Colonic mucosa (tissue), 4 donors: ENCODE results near the gene BMAL2. TPM values are rescaled to one million over a fixed set of nuclear protein-coding genes. Genes with fewer than 3 reads are reported as not detected.

ENCODE experiments used
- DNase-seq: peaks from one replicate; pipeline ENCODE4 v3.0.0-alpha.2; 2020
- H3K27ac ChIP-seq: fragments of 200-600 bp; one replicate; pipeline ENCODE4 v1.8.0; 2021
- H3K27me3 ChIP-seq: fragments of 200-600 bp; one replicate; pipeline ENCODE4 v1.8.0; 2021
- H3K36me3 ChIP-seq: fragments of 200-600 bp; one replicate; pipeline ENCODE4 v1.8.0; 2021
- H3K4me1 ChIP-seq: fragments of 200-600 bp; one replicate; pipeline ENCODE4 v1.8.0; 2021; ENCODE audit warnings: mild to moderate bottlenecking
- H3K4me3 ChIP-seq: fragments of 200-600 bp; one replicate; pipeline ENCODE4 v1.8.0; 2021
- H3K9ac ChIP-seq, 2 donors: one replicate each; pipeline ENCODE4 v1.7.0; 2013; ENCODE audit warnings: control low read depth in 2 of 2, low read depth in 2 of 2, low read length in 2 of 2
- H3K9me3 ChIP-seq: fragments of 200-600 bp; one replicate; pipeline ENCODE4 v1.8.0; 2021
- intact Hi-C: fragments of 100-400 bp; cut with DNase I; formaldehyde crosslinking; loops from one replicate; pipeline ENCODE4 v1.14.1; 2022
- total RNA-seq, 2 donors: library from RNA; stranded (reverse); fragmentation: NEBNext Ultra II Directional in 1 of 2; extraction: Animal tissue kit (Norgen Biotek cat#: 25700) in 1 of 2; gene quantifications; one replicate each; pipeline ENCODE4 v1.2.1, GENCODE V29; 2021
- TF ChIP-seq, protein P1 (sequence below): fragments of 200-600 bp; IDR thresholded peaks from one replicate; pipeline ENCODE4 v1.8.0; 2022; ENCODE audit warnings: antibody characterized with exemption, mild to moderate bottlenecking
- donor health status: healthy.
- donor health status: DM: no; HTN: no; CAD: no.
- donor health status: DM: no; HTN: no; CAD: no.

Gene BMAL2
- total RNA-seq, 2 donors from 2014 or later = 7.0 to 14.9 TPM

DNA sequence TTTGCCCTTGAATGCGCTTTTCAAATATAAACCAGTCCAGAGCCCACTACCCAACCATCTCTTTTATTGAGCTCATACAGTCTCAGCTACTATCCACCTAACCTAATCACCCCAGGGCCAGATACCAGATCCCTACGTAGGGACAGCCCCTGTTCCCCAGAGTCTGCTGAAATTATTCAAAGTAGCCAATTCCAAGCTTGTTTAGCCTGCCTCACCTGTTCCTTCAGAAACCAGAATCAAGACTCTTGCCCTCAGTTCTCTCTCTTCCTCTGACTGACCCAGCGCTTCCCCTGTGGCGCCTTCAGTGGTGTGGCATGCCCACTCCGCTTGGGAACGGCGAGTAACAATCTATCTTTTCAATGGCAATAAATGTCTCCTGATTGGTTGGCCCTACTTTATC is 18.8 kb downstream of the BMAL2 start:
- H3K27ac ChIP-seq = no peak overlapping the region
- no peaks in the 10 kb centered on the region for H3K4me1 ChIP-seq
- no peaks in the 10 kb centered on the region for H3K27me3 ChIP-seq
- intact Hi-C loops = no loop called here
- TF ChIP-seq, protein P1, sequence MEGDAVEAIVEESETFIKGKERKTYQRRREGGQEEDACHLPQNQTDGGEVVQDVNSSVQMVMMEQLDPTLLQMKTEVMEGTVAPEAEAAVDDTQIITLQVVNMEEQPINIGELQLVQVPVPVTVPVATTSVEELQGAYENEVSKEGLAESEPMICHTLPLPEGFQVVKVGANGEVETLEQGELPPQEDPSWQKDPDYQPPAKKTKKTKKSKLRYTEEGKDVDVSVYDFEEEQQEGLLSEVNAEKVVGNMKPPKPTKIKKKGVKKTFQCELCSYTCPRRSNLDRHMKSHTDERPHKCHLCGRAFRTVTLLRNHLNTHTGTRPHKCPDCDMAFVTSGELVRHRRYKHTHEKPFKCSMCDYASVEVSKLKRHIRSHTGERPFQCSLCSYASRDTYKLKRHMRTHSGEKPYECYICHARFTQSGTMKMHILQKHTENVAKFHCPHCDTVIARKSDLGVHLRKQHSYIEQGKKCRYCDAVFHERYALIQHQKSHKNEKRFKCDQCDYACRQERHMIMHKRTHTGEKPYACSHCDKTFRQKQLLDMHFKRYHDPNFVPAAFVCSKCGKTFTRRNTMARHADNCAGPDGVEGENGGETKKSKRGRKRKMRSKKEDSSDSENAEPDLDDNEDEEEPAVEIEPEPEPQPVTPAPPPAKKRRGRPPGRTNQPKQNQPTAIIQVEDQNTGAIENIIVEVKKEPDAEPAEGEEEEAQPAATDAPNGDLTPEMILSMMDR = no peak
- H3K9me3 ChIP-seq = no peaks in the 10 kb centered on the region
- H3K36me3 ChIP-seq = no peaks in the 10 kb centered on the region
- no peak for DNase-seq
- H3K9ac ChIP-seq = no peak overlapping the region
- H3K4me3 ChIP-seq = no peak overlapping the region

DNA sequence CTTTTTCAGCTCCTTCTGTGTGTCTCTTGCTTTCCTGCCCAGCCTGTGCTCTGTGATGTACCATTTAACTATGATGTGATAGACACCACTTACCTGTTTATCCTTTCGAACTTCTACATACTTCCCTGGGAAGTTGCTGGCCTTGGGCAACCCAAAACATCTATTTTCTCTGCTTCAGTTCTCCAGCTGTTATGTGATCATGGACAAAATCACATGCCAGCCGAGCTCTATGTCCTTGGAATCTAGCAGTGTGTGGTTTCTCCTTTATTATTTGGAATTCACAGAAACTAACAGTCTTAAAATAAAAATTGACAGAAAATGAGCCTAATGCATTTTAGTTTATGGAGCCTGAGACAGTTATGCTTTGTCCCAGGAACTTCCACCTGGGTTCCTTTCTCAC is 22.9 kb downstream of the BMAL2 start:
- Histone ChIP-seq H3K4me1 (no peaks in the 10 kb centered on the region), H3K36me3 (no peaks in the 10 kb centered on the region), H3K27ac (no peak overlapping the region), H3K4me3 (no peak overlapping the region), H3K27me3 (no peaks in the 10 kb centered on the region), H3K9ac (no peak overlapping the region), H3K9me3 (no peaks in the 10 kb centered on the region)
- no peak for DNase-seq
- intact Hi-C loops = no loop called here
- TF ChIP-seq, protein P1 = no peak

DNA sequence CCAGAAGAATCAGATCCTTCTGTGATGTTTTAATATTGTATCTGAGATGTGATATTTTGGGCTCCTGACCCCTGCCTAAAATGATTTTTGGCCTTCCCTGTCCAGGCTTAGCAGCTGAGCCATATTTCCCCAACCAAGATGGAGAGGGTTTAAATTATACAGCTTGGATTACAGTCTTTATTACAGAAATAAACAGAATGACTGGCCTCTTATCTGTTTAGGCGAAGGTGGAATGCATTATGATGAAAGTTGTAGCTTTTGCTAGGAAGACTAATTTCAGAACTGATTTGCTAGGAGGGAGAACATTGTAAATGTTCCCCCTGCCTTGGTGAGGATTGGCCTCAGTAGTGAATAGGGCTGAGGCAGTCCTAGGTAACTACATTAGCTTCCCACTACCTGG is 23.3 kb downstream of the BMAL2 start:
- H3K27ac ChIP-seq = no peak overlapping the region
- H3K9me3 ChIP-seq = no peaks in the 10 kb centered on the region
- no peaks in the 10 kb centered on the region for H3K4me1 ChIP-seq
- no peak overlapping the region for H3K4me3 ChIP-seq
- TF ChIP-seq, protein P1 = no peak
- H3K36me3 ChIP-seq = no peaks in the 10 kb centered on the region
- H3K27me3 ChIP-seq = no peaks in the 10 kb centered on the region
- intact Hi-C loops = no loop called here
- DNase-seq = no peak
- no peak overlapping the region for H3K9ac ChIP-seq

DNA sequence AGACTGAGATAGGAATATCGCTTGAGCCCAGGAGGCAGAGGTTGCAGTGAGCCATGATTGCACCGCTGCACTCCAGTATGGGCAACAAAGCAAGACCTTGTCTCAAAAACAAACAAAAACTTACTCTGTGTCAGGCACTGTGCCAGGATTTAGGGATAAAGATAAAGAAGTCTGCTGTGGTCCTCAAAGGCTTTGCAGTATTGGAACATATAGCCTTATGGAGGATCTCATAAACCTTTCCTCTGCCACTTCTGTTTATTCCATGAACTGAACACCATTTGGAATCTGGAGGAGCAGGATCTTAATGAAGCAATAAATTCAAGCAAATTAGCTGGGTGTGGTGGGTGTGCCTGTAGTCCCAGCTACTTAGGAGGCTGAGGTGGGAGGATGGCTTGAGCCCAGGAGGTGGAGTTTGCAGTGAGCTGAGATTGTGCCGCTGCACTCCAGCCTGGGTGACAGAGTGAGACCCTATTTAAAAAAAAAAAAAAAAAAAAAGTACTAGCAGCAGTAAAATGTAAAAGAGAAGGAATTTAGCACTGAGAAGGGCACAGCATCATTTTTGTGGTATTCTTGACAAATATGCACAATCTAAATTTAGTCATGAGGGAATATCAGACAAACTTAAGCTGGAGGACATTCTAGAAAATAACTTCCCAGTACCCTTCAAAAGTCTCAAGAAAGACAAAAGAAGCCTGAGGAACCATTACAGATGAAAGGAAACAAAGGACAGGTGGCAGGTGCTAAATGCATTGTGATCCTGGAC is 27.1 kb downstream of the BMAL2 start:
- peak; percentile 37 for DNase-seq

DNA sequence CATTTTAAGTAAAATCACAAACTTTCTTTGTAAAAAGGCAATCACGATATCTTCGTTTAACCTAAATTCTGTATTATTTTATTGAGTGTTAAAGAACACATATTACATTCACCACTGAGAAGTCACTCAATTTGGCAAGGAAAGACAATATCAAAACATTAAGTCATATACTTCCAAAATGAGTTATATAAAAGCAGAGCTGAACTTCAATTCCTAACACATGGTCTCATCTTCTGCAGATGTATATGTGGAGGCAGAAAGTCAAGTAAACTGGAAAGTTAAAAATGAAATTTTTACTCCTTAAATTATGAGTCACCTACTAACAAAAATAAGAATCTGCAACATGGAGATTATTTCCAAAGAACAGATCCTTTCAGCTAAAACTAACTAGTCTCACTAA is 28.7 kb downstream of the BMAL2 start:
- Histone ChIP-seq H3K9ac (no peak overlapping the region), H3K4me3 (no peak overlapping the region), H3K27me3 (no peaks in the 10 kb centered on the region), H3K36me3 (no peaks in the 10 kb centered on the region), H3K9me3 (no peaks in the 10 kb centered on the region), H3K4me1 (no peaks in the 10 kb centered on the region), H3K27ac (no peak overlapping the region)
- no peak for DNase-seq
- intact Hi-C loops = no loop called here
- TF ChIP-seq, protein P1 = no peak

More for the DNA sequence above, 27.1 kb downstream of the BMAL2 start:
- H3K4me3 ChIP-seq = no peak overlapping the region
- no peaks in the 10 kb centered on the region for H3K36me3 ChIP-seq
- no peak overlapping the region for H3K9ac ChIP-seq
- H3K27me3 ChIP-seq = no peaks in the 10 kb centered on the region
- no peaks in the 10 kb centered on the region for H3K9me3 ChIP-seq
- no peak overlapping the region for H3K27ac ChIP-seq
- TF ChIP-seq, protein P1 = no peak
- intact Hi-C loops = no loop called here
- no peaks in the 10 kb centered on the region for H3K4me1 ChIP-seq
